Uterus (tissue), 2 donors: ENCODE data around the gene DUSP28.

Experiments
- POLR2A ChIP-seq, 2 donors: fragments of 450-650 bp; IDR thresholded peaks; one replicate each; pipeline ENCODE4 v1.6.1; 2016; ENCODE audit warnings: antibody characterized with exemption in 2 of 2, mild to moderate bottlenecking in 1 of 2, moderate library complexity in 1 of 2
- TF ChIP-seq, protein P1 (sequence below), 4 experiments: fragments of 200-600 bp in 2 of 4; fragments of 450-650 bp in 2 of 4; sonication (generic) in 2 of 4; IDR thresholded peaks; one replicate each; pipeline ENCODE4 v1.5.1; 2016 to 2019; ENCODE audit warnings: antibody characterized with exemption in 4 of 4, mild to moderate bottlenecking in 2 of 4, moderate library complexity in 1 of 4

DNA sequence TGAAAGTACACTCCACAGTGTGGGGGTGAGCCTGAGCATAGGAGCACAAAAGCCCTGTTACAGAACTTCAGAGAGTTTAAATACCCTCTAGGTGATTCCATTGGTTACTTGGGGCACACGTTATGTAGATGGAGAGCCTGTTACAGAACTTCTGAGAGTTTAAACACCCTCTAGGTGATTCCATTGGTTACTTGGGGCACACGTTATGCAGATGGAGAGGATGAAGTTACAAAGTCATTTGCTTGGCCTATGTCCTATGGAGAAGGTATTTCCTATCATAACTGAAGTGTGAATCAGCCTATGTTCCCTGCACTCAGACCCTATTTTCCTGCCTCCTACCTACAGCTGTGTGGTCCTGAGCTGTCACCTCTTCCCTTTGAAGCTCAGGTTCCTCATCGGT is 22.6 kb downstream of the DUSP28 start:
- TF ChIP-seq POLR2A (IDR thresholded peaks at IDR 0.05) = no peak
- TF ChIP-seq, protein P1, sequence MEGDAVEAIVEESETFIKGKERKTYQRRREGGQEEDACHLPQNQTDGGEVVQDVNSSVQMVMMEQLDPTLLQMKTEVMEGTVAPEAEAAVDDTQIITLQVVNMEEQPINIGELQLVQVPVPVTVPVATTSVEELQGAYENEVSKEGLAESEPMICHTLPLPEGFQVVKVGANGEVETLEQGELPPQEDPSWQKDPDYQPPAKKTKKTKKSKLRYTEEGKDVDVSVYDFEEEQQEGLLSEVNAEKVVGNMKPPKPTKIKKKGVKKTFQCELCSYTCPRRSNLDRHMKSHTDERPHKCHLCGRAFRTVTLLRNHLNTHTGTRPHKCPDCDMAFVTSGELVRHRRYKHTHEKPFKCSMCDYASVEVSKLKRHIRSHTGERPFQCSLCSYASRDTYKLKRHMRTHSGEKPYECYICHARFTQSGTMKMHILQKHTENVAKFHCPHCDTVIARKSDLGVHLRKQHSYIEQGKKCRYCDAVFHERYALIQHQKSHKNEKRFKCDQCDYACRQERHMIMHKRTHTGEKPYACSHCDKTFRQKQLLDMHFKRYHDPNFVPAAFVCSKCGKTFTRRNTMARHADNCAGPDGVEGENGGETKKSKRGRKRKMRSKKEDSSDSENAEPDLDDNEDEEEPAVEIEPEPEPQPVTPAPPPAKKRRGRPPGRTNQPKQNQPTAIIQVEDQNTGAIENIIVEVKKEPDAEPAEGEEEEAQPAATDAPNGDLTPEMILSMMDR (IDR thresholded peaks at IDR 0.05) = no peak
